ENCODE results near the gene DMRTC1.
"Not testable (repeated sequence)": the region's sequence is repeated elsewhere in the genome, so short reads cannot be mapped to it uniquely, and the experiment has no call there.

The DMRTC1 gene

GRCh38 chrX:72943819-72944169 is at the start of gene DMRTC1:
TSS of gene DMRTC1 (minus strand) at chrX:72943837. CDS start at chrX:72875694, 68,143 bp downstream.
- H3K27ac ChIP-seq, H3K4me1 ChIP-seq, H3K4me3 ChIP-seq, H3K9ac ChIP-seq, H3K4me2 ChIP-seq, H3K9me3 ChIP-seq, H4K20me1 ChIP-seq, H3K36me3 ChIP-seq, H3K27me3 ChIP-seq: not testable (repeated sequence)

- H4K20me1 ChIP-seq, H3K4me3 ChIP-seq: not testable (repeated sequence)
Observed at GRCh38 chrX:72980894-72981469, 37.3 kb upstream of the DMRTC1 start.

GRCh38 chrX:72974885-72975284 is 31.2 kb upstream of the DMRTC1 start:
- not testable (repeated sequence) for H3K27me3 ChIP-seq, H3K4me1 ChIP-seq, H4K20me1 ChIP-seq, H3K4me2 ChIP-seq, H3K27ac ChIP-seq, H3K4me3 ChIP-seq, H3K36me3 ChIP-seq, H3K9me3 ChIP-seq, H3K9ac ChIP-seq

More at GRCh38 chrX:72980894-72981469, 37.3 kb upstream of the DMRTC1 start:
- not testable (repeated sequence) for H3K4me2 ChIP-seq, H3K27ac ChIP-seq, H3K36me3 ChIP-seq, H3K4me1 ChIP-seq, H3K9me3 ChIP-seq, H3K9ac ChIP-seq
- peaks cover 39% of the 10 kb centered on the region for H3K27me3 ChIP-seq

- H3K27me3 ChIP-seq, H3K9ac ChIP-seq, H4K20me1 ChIP-seq, H3K4me1 ChIP-seq, H3K9me3 ChIP-seq, H3K36me3 ChIP-seq, H3K4me3 ChIP-seq, H3K27ac ChIP-seq, H3K4me2 ChIP-seq: not testable (repeated sequence)
Observed at GRCh38 chrX:72971859-72972258, 28.2 kb upstream of the DMRTC1 start.

- H3K36me3 ChIP-seq, H3K4me2 ChIP-seq, H3K9me3 ChIP-seq, H3K9ac ChIP-seq, H3K27me3 ChIP-seq, H3K4me1 ChIP-seq, H3K27ac ChIP-seq, H3K4me3 ChIP-seq, H4K20me1 ChIP-seq: not testable (repeated sequence)
Observed at GRCh38 chrX:72959971-72960370, 16.3 kb upstream of the DMRTC1 start.

- not testable (repeated sequence) for H4K20me1 ChIP-seq, H3K36me3 ChIP-seq, H3K9ac ChIP-seq, H3K4me1 ChIP-seq, H3K9me3 ChIP-seq, H3K27ac ChIP-seq, H3K27me3 ChIP-seq, H3K4me2 ChIP-seq, H3K4me3 ChIP-seq
Observed at GRCh38 chrX:72943035-72943818, 410 bp downstream of the DMRTC1 start.

GRCh38 chrX:72942272-72942671 is 1.4 kb downstream of the DMRTC1 start:
- not testable (repeated sequence) for H3K36me3 ChIP-seq, H3K4me3 ChIP-seq, H3K9me3 ChIP-seq, H3K9ac ChIP-seq, H3K4me1 ChIP-seq, H4K20me1 ChIP-seq, H3K27ac ChIP-seq, H3K27me3 ChIP-seq, H3K4me2 ChIP-seq

- not testable (repeated sequence) for H3K4me3 ChIP-seq, H3K9ac ChIP-seq, H3K27me3 ChIP-seq, H3K4me1 ChIP-seq, H3K9me3 ChIP-seq, H4K20me1 ChIP-seq, H3K27ac ChIP-seq, H3K4me2 ChIP-seq, H3K36me3 ChIP-seq
Observed at GRCh38 chrX:72937906-72938305, 5.7 kb downstream of the DMRTC1 start, which contains the start of gene FAM236A. TSS of gene FAM236A (plus strand) at chrX:72938206. CDS start at chrX:72938263, 57 bp downstream.

GRCh38 chrX:72936882-72937455 is 6.7 kb downstream of the DMRTC1 start:
- not testable (repeated sequence) for H3K4me1 ChIP-seq, H3K36me3 ChIP-seq, H3K4me2 ChIP-seq, H3K27me3 ChIP-seq, H3K4me3 ChIP-seq, H4K20me1 ChIP-seq, H3K27ac ChIP-seq, H3K9me3 ChIP-seq, H3K9ac ChIP-seq

GRCh38 chrX:72936455-72936854 is 7.2 kb downstream of the DMRTC1 start:
- H3K9me3 ChIP-seq, H3K27me3 ChIP-seq, H3K36me3 ChIP-seq, H3K4me2 ChIP-seq, H3K4me1 ChIP-seq, H3K4me3 ChIP-seq, H3K9ac ChIP-seq, H3K27ac ChIP-seq, H4K20me1 ChIP-seq: not testable (repeated sequence)

- not testable (repeated sequence) for H3K4me3 ChIP-seq, H3K4me1 ChIP-seq, H3K9ac ChIP-seq, H3K9me3 ChIP-seq, H3K27me3 ChIP-seq, H3K36me3 ChIP-seq, H3K27ac ChIP-seq, H3K4me2 ChIP-seq, H4K20me1 ChIP-seq
Observed at GRCh38 chrX:72932283-72932682, 11.4 kb downstream of the DMRTC1 start.

- H3K36me3 ChIP-seq, H3K4me1 ChIP-seq, H3K4me3 ChIP-seq: not testable (repeated sequence)
Observed at GRCh38 chrX:72916096-72916495, 27.5 kb downstream of the DMRTC1 start.

GRCh38 chrX:72912315-72912714 is 31.3 kb downstream of the DMRTC1 start, which contains the start of gene FAM236C:
TSS of gene FAM236C (plus strand) at chrX:72912615. CDS start at chrX:72912715, 100 bp downstream.
- not testable (repeated sequence) for H4K20me1 ChIP-seq, H3K9me3 ChIP-seq, H3K9ac ChIP-seq, H3K27ac ChIP-seq, H3K4me2 ChIP-seq, H3K4me3 ChIP-seq, H3K27me3 ChIP-seq, H3K36me3 ChIP-seq, H3K4me1 ChIP-seq

More at GRCh38 chrX:72916096-72916495, 27.5 kb downstream of the DMRTC1 start:
- not testable (repeated sequence) for H4K20me1 ChIP-seq, H3K27ac ChIP-seq, H3K27me3 ChIP-seq, H3K4me2 ChIP-seq, H3K9ac ChIP-seq, H3K9me3 ChIP-seq

GRCh38 chrX:72889740-72890139 is 53.9 kb downstream of the DMRTC1 start:
- H3K4me1 ChIP-seq, H3K9ac ChIP-seq, H3K27me3 ChIP-seq, H3K4me2 ChIP-seq, H3K27ac ChIP-seq, H3K4me3 ChIP-seq, H3K9me3 ChIP-seq, H4K20me1 ChIP-seq, H3K36me3 ChIP-seq: not testable (repeated sequence)

GRCh38 chrX:72882898-72883297 is 60.7 kb downstream of the DMRTC1 start:
- H3K4me3 ChIP-seq, H4K20me1 ChIP-seq, H3K4me1 ChIP-seq, H3K27ac ChIP-seq, H3K9me3 ChIP-seq, H3K27me3 ChIP-seq, H3K9ac ChIP-seq, H3K36me3 ChIP-seq, H3K4me2 ChIP-seq: not testable (repeated sequence)
